SK-N-SH (cell line): ENCODE results near the gene F2RL3. TPM values are rescaled to one million over a fixed set of nuclear protein-coding genes. Genes with fewer than 3 reads are reported as not detected.

ENCODE experiments used
- CTCF ChIA-PET: fragments of 300-600, 350-600 bp; formaldehyde crosslinking; extraction: SDS; loops from one replicate; lab custom pipeline; 2021; lab: Yijun Ruan, JAX
- POLR2A ChIA-PET: fragments of 350-600 bp; sonication (Branson Sonifier 250); formaldehyde crosslinking; extraction: SDS; loops from one replicate; lab custom pipeline; 2020; ENCODE audit warnings: antibody characterized with exemption, inconsistent platforms; lab: Yijun Ruan, JAX
- DNase-seq: peaks from one replicate; pipeline ENCODE4 v3.0.0; 2012
- H2AFZ ChIP-seq: fragments of 200-600 bp; sonication (generic); 2 replicates; pipeline ENCODE4 v1.8.1; 2016; ENCODE audit warnings: antibody characterized with exemption, mild to moderate bottlenecking, low read depth
- H3F3A ChIP-seq: fragments of 200-600 bp; sonication (generic); replicated peaks from 2 replicates; pipeline ENCODE3; 2016; ENCODE audit warnings: antibody characterized with exemption, mild to moderate bottlenecking; ENCODE audit not compliant: insufficient read depth
- H3K27ac ChIP-seq, 2 experiments: fragments of 200-500 bp in 1 of 2; fragments of 200-600 bp in 1 of 2; sonication (Bioruptor generic) in 1 of 2; sonication (generic), shearing (Covaris generic) in 1 of 2; 2 replicates each; pipeline versions ENCODE4 v1.5.1 to v1.6.1; 2014 to 2016; ENCODE audit warnings: low read depth in 2 of 2, inconsistent platforms in 1 of 2, low read length in 1 of 2, mild to moderate bottlenecking in 1 of 2, mixed read lengths in 1 of 2
- H3K27me3 ChIP-seq: fragments of 200-600 bp; sonication (generic), shearing (Covaris generic); 2 replicates; pipeline ENCODE4 v1.6.1; 2016; ENCODE audit warnings: mixed run types; ENCODE audit not compliant: insufficient read depth
- H3K36me3 ChIP-seq, 2 experiments: fragments of 200-500 bp in 1 of 2; fragments of 200-600 bp in 1 of 2; sonication (Bioruptor generic) in 1 of 2; sonication (generic) in 1 of 2; replicated peaks in 1 of 2; 2 replicates each; pipeline versions ENCODE3 to v1.5.1; 2014 to 2016; ENCODE audit warnings: low read length in 1 of 2, mild to moderate bottlenecking in 1 of 2; ENCODE audit not compliant: insufficient read depth in 2 of 2, control insufficient read depth in 1 of 2
- H3K4me1 ChIP-seq, 2 experiments: fragments of 200-500 bp in 1 of 2; fragments of 200-600 bp in 1 of 2; sonication (Bioruptor generic) in 1 of 2; sonication (generic), shearing (Covaris generic) in 1 of 2; 2 replicates each; pipeline versions ENCODE4 v1.5.1 to v1.6.1; 2014 to 2016; ENCODE audit warnings: low read depth in 1 of 2, low read length in 1 of 2, mixed run types in 1 of 2; ENCODE audit not compliant: insufficient read depth in 2 of 2, control insufficient read depth in 1 of 2
- H3K4me2 ChIP-seq: fragments of 200-600 bp; sonication (generic), shearing (Covaris generic); 2 replicates; pipeline ENCODE4 v1.6.1; 2017; ENCODE audit warnings: mixed run types
- H3K4me3 ChIP-seq, 2 experiments: fragments of 200-500 bp in 1 of 2; fragments of 200-600 bp in 1 of 2; sonication (Bioruptor generic) in 1 of 2; sonication (generic), shearing (Covaris generic) in 1 of 2; 2 replicates each; pipeline versions ENCODE4 v1.5.1 to v1.8.1; 2014 to 2016; ENCODE audit warnings: low read depth in 2 of 2, inconsistent platforms in 1 of 2, low read length in 1 of 2, mild to moderate bottlenecking in 1 of 2, mixed read lengths in 1 of 2, moderate library complexity in 1 of 2
- H3K79me2 ChIP-seq: fragments of 200-600 bp; sonication (generic); 2 replicates; pipeline ENCODE4 v1.8.1; 2017; ENCODE audit warnings: mild to moderate bottlenecking; ENCODE audit not compliant: insufficient read depth
- H3K9ac ChIP-seq: fragments of 200-600 bp; sonication (generic); 2 replicates; pipeline ENCODE4 v1.6.1; 2017; ENCODE audit warnings: mixed run types
- H3K9me2 ChIP-seq: fragments of 200-600 bp; sonication (generic); 2 replicates; pipeline ENCODE4 v1.6.1; 2017; ENCODE audit warnings: mixed run types
- H3K9me3 ChIP-seq: fragments of 200-600 bp; sonication (generic); 2 replicates; pipeline ENCODE4 v1.6.1; 2017; ENCODE audit warnings: mixed run types, mild to moderate bottlenecking, moderate library complexity
- H4K20me1 ChIP-seq: fragments of 200-600 bp; sonication (generic); 2 replicates; pipeline ENCODE4 v1.6.1; 2017; ENCODE audit warnings: mild to moderate bottlenecking, mixed run types; ENCODE audit not compliant: insufficient read depth
- CHD2 ChIP-seq: fragments of 150-350 bp; IDR thresholded peaks from 2 replicates; pipeline ENCODE4 v1.6.1; 2018; ENCODE audit warnings: low read length; ENCODE audit not compliant: partially characterized antibody
- EP300 ChIP-seq, 2 experiments: IDR thresholded peaks; 2 replicates each; pipeline versions ENCODE4 v1.4.0 to v1.6.1; 2012; ENCODE audit warnings: borderline replicate concordance in 1 of 2, low read depth in 1 of 2, low read length in 1 of 2
- FOSL2 ChIP-seq: IDR thresholded peaks from 2 replicates; pipeline ENCODE4 v1.4.0; 2012; ENCODE audit warnings: low read depth, mild to moderate bottlenecking, moderate library complexity, borderline replicate concordance
- GATA2 ChIP-seq: sonication (generic); formaldehyde crosslinking; IDR thresholded peaks from 2 replicates; pipeline ENCODE4 v1.5.0; 2020; ENCODE audit warnings: mild to moderate bottlenecking, missing genetic modification reagents
- JUND ChIP-seq: IDR thresholded peaks from 2 replicates; pipeline ENCODE4 v1.4.0; 2012
- MXI1 ChIP-seq: IDR thresholded peaks from 2 replicates; pipeline ENCODE4 v1.6.1; 2012; ENCODE audit warnings: mild to moderate bottlenecking, low read depth, low read length, improper control_type of control experiment
- NFIC ChIP-seq: IDR thresholded peaks from 2 replicates; pipeline ENCODE4 v1.4.0; 2012; ENCODE audit warnings: borderline replicate concordance
- RAD21 ChIP-seq: IDR thresholded peaks from 2 replicates; pipeline ENCODE4 v1.6.1; 2012; ENCODE audit warnings: mild to moderate bottlenecking, low read length
- RCOR1 ChIP-seq: fragments of 150-350 bp; IDR thresholded peaks from 2 replicates; pipeline ENCODE4 v1.6.1; 2017; ENCODE audit warnings: antibody characterized with exemption, low read length
- RFX5 ChIP-seq: IDR thresholded peaks from 2 replicates; pipeline ENCODE4 v1.6.1; 2012; ENCODE audit warnings: mild to moderate bottlenecking, improper control_type of control experiment, low read length
- RXRA ChIP-seq: IDR thresholded peaks from 2 replicates; pipeline ENCODE4 v1.4.0; 2012; ENCODE audit warnings: low read depth, mild to moderate bottlenecking, borderline replicate concordance
- TEAD4 ChIP-seq: IDR thresholded peaks from 2 replicates; pipeline ENCODE4 v1.4.0; 2012; ENCODE audit warnings: mild to moderate bottlenecking, borderline replicate concordance; ENCODE audit not compliant: insufficient read depth
- USF2 ChIP-seq: fragments of 150-350 bp; IDR thresholded peaks from 2 replicates; pipeline ENCODE4 v1.6.1; 2017; ENCODE audit warnings: antibody characterized with exemption, low read length, low read depth, borderline replicate concordance
- WGBS: methylation state at CpG from one replicate; pipeline ENCODE4 v1.1.6; 2017; ENCODE audit warnings: low lambda C conversion rate; 5-methylcytosine and 5-hydroxymethylcytosine counted together
- polyA plus RNA-seq, 3 experiments: library from polyadenylated mRNA; depleted of rRNA; stranded (reverse); fragments of >200 nt; gene quantifications; 2 replicates each; pipeline ENCODE4 v1.2.3, GENCODE V29; 2012
- TF ChIP-seq, protein P1 (sequence below): fragments of 200-600 bp; sonication (generic); IDR thresholded peaks from 2 replicates; pipeline ENCODE4 v1.6.1; 2017; ENCODE audit warnings: antibody characterized with exemption, mild to moderate bottlenecking, moderate library complexity
- TF ChIP-seq, protein P2 (sequence below): IDR thresholded peaks from 2 replicates; pipeline ENCODE4 v1.4.0; 2012; ENCODE audit warnings: low read depth

The F2RL3 gene
- polyA plus RNA-seq, 1 of the 3 experiments (the other 2 are of a cell fraction), result not detected

DNA sequence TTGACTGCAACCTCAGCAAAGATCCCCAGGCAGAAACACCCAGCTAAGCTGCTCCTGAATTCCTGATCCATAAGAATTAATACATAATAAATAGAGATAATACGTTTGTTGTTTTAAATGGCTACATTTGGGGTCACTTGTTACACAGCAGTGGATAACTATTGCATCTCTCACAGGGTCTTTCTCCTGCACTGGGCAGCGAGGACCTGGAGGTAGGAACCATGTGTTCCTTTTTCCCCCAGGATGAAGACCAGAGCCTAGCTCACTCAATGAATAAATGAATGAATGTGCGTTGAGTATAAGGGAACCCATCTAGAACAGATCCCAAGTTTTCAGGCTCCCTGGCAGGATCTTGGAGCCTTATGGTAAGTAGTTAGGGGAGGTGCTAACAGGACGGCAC, 30.7 kb downstream of the F2RL3 start:
- H3K4me2 ChIP-seq, result no peak overlapping the region
- H3K9me3 ChIP-seq, result no peaks in the 10 kb centered on the region
- ChIA-PET POLR2A (no interaction called here), CTCF (no interaction called here)
- H2AFZ ChIP-seq, result no peak overlapping the region
- no peaks in the 10 kb centered on the region for H3K36me3 ChIP-seq
- H3K4me1 ChIP-seq, result no peaks in the 10 kb centered on the region
- H4K20me1 ChIP-seq, result no peaks in the 10 kb centered on the region
- DNase-seq, result no peak
- H3K4me3 ChIP-seq, result no peak overlapping the region
- peaks cover 39% of the 10 kb centered on the region for H3K27me3 ChIP-seq
- no peaks in the 10 kb centered on the region for H3K9me2 ChIP-seq
- no peaks in the 10 kb centered on the region for H3F3A ChIP-seq
- WGBS, result 4% methylated on average over 4 of the region's 4 CpGs
- no peak overlapping the region for H3K27ac ChIP-seq
- no peak for TF ChIP-seq RFX5
- TF ChIP-seq RAD21, result no peak
- no peaks in the 10 kb centered on the region for H3K79me2 ChIP-seq
- H3K9ac ChIP-seq, result no peak overlapping the region

- H2AFZ ChIP-seq, result no peak overlapping the region
- CTCF ChIA-PET, result interaction anchor here (0.8 to 1.1 kb wide), 2 partner anchors 11 to 26 kb away, joined by 3 read pairs; no protein-coding TSS in a partner anchor
- no peaks in the 10 kb centered on the region for H3K36me3 ChIP-seq
- no peak overlapping the region for H3K4me3 ChIP-seq
- H3K4me2 ChIP-seq, result no peak overlapping the region
- no peaks in the 10 kb centered on the region for H3K9me2 ChIP-seq
- POLR2A ChIA-PET, result no interaction called here
- H3K9me3 ChIP-seq, result no peaks in the 10 kb centered on the region
- H3F3A ChIP-seq, result no peaks in the 10 kb centered on the region
- peaks cover 36% of the 10 kb centered on the region for H3K27me3 ChIP-seq
- no peaks in the 10 kb centered on the region for H3K4me1 ChIP-seq
- no peak overlapping the region for H3K27ac ChIP-seq
- no peak for DNase-seq
- no peaks in the 10 kb centered on the region for H4K20me1 ChIP-seq
- H3K9ac ChIP-seq, result no peak overlapping the region
- TF ChIP-seq EP300 (IDR thresholded peaks at IDR 0.05; ENCODE audit: borderline replicate concordance in 1 of 2, low read depth in 1 of 2, low read length in 1 of 2) (no peak), FOSL2 (peak; percentile 33; the same call in 1 of the 2 replicates), TEAD4 (no peak), NFIC (peak; percentile 27; the same call in 1 of the 2 replicates)
- H3K79me2 ChIP-seq, result no peaks in the 10 kb centered on the region
- 34% methylated on average over 6 of the region's 12 CpGs for WGBS
Measured at GRCh38 chr19:16920816-16921529, 32.2 kb downstream of the F2RL3 start.

DNA sequence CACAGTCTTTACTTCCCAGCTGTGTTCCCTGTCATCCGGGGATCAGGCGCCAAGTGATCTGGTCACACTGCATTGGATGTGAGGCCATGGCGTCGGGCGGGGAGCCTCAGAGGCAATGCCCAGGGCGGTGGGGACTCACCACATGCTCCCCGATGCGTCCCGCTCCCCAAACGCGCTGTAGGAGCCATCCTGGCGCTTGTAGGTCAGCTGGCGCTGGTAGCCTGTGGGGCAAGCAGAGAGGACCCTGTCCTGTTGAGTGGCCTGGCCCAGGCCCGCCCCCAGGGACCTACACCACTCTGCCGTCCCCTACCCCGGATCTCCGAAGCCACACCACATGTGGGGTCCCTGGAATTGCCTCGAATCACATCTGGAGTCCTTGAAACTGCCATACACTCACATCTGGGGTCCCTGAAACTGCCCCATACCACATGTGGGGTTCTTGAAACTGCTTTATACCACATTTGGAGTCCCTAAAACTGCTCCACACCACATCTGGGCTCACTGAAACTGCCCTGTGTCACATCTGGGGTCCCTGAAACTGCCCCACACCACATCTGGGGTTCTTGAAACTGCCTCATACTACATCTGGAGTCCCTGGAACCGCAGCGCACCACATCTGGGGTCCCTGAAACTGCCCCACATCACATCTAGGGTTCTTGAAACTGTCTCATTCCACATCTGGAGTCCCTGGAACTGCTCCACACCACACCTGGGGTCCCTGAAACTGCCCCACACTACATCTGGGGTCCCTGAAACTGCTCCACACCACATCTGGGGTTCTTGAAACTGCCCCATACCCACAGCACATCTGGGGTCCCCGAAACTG, 33.2 kb downstream of the F2RL3 start:
- Histone ChIP-seq H3K27me3 (peaks cover 29% of the 10 kb centered on the region), H2AFZ (no peak overlapping the region), H4K20me1 (no peaks in the 10 kb centered on the region), H3K79me2 (no peaks in the 10 kb centered on the region), H3K9me2 (no peaks in the 10 kb centered on the region), H3K27ac (no peak overlapping the region), H3K9ac (no peak overlapping the region), H3K36me3 (no peaks in the 10 kb centered on the region), H3K4me1 (no peaks in the 10 kb centered on the region), H3K4me2 (no peak overlapping the region), H3K9me3 (no peaks in the 10 kb centered on the region), H3K4me3 (no peak overlapping the region), H3F3A (no peaks in the 10 kb centered on the region)
- CTCF ChIA-PET, result interaction anchor here (1.1 kb wide), 1 partner anchor 27 kb away, joined by 3 read pairs; no protein-coding TSS in a partner anchor
- 24% methylated on average over 5 of the region's 21 CpGs for WGBS
- POLR2A ChIA-PET, result no interaction called here
- no peak for DNase-seq
- TF ChIP-seq GATA2, result no peak
- TF ChIP-seq CHD2, result no peak
- TF ChIP-seq USF2, result no peak
- TF ChIP-seq, protein P1, sequence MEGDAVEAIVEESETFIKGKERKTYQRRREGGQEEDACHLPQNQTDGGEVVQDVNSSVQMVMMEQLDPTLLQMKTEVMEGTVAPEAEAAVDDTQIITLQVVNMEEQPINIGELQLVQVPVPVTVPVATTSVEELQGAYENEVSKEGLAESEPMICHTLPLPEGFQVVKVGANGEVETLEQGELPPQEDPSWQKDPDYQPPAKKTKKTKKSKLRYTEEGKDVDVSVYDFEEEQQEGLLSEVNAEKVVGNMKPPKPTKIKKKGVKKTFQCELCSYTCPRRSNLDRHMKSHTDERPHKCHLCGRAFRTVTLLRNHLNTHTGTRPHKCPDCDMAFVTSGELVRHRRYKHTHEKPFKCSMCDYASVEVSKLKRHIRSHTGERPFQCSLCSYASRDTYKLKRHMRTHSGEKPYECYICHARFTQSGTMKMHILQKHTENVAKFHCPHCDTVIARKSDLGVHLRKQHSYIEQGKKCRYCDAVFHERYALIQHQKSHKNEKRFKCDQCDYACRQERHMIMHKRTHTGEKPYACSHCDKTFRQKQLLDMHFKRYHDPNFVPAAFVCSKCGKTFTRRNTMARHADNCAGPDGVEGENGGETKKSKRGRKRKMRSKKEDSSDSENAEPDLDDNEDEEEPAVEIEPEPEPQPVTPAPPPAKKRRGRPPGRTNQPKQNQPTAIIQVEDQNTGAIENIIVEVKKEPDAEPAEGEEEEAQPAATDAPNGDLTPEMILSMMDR, result no peak
- no peak for TF ChIP-seq RFX5
- TF ChIP-seq, protein P2, sequence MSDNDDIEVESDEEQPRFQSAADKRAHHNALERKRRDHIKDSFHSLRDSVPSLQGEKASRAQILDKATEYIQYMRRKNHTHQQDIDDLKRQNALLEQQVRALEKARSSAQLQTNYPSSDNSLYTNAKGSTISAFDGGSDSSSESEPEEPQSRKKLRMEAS, result no peak
- TF ChIP-seq JUND, result no peak
- no peak for TF ChIP-seq RXRA
- no peak for TF ChIP-seq RCOR1
- TF ChIP-seq MXI1, result no peak
- TF ChIP-seq EP300 (IDR thresholded peaks at IDR 0.05; ENCODE audit: borderline replicate concordance in 1 of 2, low read depth in 1 of 2, low read length in 1 of 2), result no peak
